ENCODE data around the gene FAM236C.
"Not testable (repeated sequence)": the region's sequence is repeated elsewhere in the genome, so short reads cannot be mapped to it uniquely, and the experiment has no call there.

Gene FAM236C

DNA sequence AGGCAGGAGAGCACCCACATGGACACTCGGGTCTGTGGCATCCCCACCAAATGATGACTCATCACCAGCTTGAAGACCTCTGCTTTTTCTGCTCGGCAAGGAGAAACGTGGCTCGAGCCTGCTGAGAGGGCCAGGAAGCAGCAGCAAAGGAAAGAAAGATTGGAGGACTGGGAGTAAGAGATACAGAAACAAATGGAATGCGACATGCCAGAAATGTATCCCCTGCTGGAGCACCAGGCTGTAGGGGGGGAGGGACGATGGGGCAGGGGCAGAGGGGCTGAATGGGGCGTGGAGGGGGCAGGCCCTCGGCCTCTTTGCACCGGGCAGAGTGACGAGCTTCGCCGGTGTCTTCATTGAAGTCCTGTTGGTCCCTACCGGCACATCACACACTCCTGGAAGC, at the start of gene FAM236C:
TSS of gene FAM236C (plus strand) at position 301 of the 400 bp plus-strand sequence. CDS start 100 bp downstream, outside the sequence.
- DNase-seq (ENCODE audit: extremely low read depth in 1 of 2, low read depth in 1 of 2), result not testable (repeated sequence)

DNA sequence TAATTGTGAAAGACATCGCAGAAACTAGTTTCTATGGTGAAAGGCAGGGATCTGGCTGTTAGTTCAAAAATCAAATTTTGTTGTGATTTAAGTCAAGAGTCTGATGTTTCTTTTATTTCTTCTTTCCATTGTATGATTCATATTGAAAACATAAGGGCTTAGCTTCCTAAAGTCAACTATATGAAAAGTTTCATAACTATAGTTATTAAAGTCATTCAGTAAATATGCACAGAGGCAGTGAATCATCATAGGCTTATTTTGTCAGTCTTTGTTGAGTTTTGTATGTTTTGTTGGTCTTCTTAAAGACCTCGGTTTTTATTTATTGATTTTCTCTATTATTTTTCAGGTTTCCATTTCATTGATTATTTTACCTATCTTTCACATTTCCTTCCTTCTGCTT, 29.5 kb upstream of the FAM236C start:
- DNase-seq (ENCODE audit: extremely low read depth in 1 of 2, low read depth in 1 of 2), result not testable (repeated sequence)

DNA sequence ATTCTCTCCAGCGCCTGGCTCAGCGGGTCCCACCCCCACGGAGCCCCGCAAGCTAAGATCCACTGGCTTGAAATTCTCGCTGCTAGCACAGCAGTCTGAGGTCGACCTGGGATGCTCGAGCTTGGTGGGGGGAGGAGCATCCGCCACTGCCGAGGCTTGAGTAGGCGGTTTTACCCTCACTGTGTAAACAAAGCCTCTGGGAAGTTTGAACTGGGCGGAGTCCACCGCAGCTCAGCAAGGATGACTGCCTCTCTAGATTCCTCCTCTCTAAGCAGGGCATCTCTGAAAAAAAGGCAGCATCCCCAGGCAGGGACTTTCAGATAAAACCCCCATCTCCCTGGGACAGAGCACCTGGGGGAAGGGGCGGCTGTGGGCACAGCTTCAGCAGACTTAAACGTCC, 22.7 kb upstream of the FAM236C start:
- DNase-seq (ENCODE audit: extremely low read depth in 1 of 2, low read depth in 1 of 2), result not testable (repeated sequence)

DNA sequence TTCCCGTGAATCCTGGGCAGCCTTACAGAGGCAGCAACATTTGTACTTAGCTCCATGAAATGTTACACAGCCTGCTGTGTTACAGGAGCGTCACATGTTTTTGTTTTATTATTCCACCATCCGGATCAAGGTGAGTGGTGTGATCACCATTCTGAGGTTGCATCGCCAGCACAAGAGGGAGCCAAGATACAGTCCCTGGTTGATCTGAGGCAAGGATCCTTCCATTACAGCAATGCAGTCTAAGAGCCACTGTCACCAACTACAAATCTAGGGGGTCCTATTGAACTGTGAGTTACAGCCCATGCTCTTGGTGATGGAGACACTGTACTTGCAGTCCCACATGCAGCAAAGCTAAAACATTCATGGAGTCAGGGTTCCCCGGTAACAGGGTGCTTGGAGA, 3.7 kb downstream of the FAM236C start:
- DNase-seq (ENCODE audit: extremely low read depth in 1 of 2, low read depth in 1 of 2), result not testable (repeated sequence)

DNA sequence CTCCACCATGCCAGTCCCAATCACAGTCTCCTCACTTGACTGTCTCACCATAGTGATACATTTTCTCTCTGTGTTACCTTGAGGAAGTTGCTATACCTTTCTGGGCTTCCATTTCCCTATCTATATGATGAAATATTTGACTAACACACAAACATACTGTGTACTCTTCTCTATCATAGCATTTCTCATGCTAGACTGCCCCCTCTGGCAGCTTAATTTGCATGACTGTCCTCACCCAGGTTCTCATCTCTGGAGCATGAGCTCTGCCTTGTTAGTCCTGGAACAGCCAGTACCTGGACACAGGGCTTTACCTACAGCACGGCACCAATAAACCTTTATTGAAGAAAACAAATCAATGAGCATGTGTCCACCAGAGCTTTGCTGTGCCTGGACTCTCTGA, 19.9 kb downstream of the FAM236C start:
- not testable (repeated sequence) for DNase-seq (ENCODE audit: extremely low read depth in 1 of 2, low read depth in 1 of 2)

DNA sequence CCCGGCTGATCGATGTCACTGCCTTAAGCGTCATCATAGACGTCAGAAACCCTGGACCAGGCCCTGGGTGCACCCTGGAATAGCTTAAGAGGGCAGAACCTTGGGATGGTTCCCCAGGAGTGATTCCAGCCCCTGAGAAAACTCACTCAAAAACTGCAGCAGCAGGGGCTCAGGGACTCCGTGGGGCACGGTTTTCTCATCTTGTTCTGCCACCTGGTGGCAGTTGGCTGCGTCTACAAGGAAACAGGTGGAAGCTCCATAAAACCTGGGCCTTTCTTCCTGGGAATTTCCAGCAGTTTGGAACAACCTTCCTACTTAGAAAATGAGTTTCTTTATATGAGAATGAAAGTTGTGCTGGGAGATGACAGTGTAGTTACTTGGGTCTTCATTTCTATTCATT, 24.0 kb downstream of the FAM236C start:
- not testable (repeated sequence) for DNase-seq (ENCODE audit: extremely low read depth in 1 of 2, low read depth in 1 of 2)

DNA sequence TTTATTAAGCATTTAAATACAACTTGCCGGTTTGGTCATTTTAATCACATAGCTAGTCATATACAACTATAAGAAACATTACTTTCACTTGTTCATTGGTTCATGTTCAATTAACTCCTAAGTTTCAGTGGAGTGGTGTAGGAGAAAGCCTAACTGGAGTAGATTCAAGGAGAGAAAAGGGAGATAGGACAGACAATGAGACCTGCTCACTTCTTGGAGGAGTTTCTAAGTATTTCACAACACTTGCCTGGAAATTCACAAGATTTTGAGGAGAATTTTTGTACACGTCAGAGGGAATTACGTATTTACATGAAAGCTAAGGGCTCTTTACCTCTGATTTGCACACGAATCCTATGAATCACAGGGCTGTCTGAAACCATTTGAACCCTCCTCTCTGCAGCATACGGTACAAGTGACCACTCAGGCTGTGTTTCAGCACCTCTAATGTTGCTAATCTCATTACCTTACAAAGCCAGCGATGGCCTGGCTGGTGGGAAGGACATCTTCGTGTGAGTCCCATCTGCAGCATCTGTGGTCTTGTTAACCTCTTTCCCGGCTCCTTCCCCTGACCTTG, 24.6 kb downstream of the FAM236C start:
- DNase-seq (ENCODE audit: extremely low read depth in 1 of 2, low read depth in 1 of 2), result not testable (repeated sequence)

DNA sequence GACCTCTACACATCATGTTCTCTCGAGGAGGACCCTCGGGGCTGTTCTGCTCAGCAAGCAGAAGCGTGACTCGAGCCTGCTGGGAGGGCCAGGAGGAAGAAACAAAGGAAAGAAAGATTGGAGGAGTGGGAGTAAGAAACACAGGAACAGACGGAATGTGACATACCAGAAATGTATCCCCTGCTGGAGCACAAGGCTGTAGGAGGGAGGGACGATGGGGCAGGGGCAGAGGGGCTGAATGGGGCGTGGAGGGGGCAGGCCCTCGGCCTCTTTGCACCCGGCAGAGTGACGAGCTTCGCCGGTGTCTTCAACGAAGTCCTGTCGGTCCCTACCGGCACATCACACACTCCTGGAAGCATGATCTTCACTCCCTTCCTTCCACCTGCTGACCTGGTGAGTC, 25.5 kb downstream of the FAM236C start, which contains the start of gene FAM236A:
TSS of gene FAM236A (plus strand) at position 301 of the 400 bp plus-strand sequence. CDS start at position 358, 57 bp downstream.
- not testable (repeated sequence) for DNase-seq (ENCODE audit: extremely low read depth in 1 of 2, low read depth in 1 of 2)

DNA sequence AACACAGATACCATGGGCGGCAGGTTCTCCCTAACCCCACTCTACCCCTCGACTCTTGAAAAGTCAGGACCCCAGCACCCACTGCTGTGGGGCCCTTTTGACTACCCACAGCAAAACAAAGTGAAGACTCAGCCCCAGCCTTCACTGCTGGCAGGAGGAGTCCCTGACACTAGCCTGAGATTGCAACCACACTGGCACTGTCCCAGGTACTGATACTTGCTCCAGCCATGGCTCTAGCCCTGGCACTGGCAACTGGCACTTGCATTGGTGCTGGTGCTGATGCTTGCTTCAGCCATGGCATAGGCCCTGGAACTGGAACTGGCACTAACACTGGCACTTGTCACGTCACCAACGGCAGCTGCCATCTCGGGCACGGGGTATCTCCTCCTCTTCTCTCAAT, 29.9 kb downstream of the FAM236C start:
- not testable (repeated sequence) for DNase-seq (ENCODE audit: extremely low read depth in 1 of 2, low read depth in 1 of 2)

DNA sequence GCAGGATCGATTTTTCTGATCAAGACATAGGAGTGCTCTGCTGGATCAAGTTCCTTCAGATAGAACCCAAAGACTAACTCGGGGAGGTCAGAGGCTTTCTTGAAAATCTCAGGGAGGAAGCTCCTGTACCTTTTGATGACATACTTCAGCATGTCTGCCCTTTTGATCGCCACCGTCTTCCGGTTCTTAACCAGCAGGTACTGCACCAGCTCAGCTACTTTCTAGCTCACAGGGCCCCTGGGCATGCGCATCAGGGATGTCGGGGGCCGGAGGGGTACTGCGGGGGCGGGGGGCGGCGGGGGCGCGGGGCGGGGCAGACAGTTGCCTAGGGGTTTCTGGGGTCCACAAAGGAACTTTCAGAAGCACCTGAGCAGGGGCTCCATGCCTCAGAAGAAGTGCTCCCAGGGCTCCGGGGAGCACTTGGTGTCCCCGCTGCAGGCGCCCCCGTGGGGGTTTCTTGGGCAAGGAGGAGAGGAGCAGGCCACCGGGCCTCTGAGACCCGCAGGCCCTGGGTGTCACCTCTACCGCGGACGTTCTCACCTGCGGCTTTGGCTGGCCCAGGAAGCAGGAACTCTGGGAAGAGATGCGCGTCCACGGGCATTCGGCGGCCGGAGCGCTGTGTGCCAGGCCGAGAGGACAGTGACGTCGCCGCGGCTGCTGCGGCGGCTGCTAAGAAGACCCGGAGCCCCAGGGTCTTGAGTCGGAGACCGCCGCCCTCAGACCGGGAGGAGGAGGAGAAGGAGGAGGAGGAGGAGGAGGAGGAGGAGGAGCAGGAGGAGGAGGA, 30.8 kb downstream of the FAM236C start:
- DNase-seq (ENCODE audit: extremely low read depth in 1 of 2, low read depth in 1 of 2), result not testable (repeated sequence)

DNA sequence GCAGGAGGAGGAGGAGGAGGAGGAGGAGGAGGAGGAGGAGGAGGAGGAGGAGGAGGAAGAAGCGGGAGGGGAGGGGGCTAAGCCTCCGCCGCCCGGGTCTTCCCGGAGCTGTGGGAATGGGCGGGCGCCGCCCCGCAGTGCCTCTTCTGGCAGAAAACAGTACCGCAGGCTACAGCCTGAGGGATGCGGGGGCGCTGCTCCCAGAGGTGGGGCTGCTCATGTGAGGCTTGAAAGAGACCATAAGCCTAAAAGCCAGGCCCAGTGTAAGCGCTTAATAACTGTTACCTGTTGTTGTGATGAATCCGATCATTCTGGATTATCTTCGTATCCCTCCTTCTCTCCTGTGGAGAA, 31.4 kb downstream of the FAM236C start, which contains the start of gene DMRTC1:
TSS of gene DMRTC1 (minus strand) at position 19 of the 351 bp plus-strand sequence. CDS start 68,143 bp downstream, outside the sequence.
- not testable (repeated sequence) for DNase-seq (ENCODE audit: extremely low read depth in 1 of 2, low read depth in 1 of 2)

DNA sequence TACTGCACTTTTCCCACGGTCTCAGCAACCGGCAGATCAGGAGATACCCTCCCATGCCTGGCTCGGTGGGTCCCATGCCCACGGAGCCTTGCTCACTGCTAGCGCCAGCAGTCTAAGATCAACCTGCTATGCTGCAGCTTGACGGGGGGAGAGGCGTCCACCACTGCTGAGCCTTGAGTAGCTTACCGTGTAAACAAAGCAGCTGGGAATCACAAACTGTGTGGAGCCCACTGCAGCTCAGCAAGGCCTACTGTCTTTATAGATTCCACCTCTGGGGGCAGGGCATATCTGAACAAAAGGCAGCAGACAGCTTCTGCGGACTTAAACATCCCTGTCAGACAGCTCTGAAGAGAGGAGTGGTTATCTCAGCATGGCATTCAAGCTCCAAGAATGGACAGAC, 47.6 kb downstream of the FAM236C start:
- not testable (repeated sequence) for DNase-seq (ENCODE audit: extremely low read depth in 1 of 2, low read depth in 1 of 2)
